ENCODE measurements around the gene MRPL50. TPM values are rescaled to one million over a fixed set of nuclear protein-coding genes. Genes with fewer than 3 reads are reported as not detected.

The MRPL50 gene
- total RNA-seq, 1 experiment from 2014 or later, result 15.4 TPM

DNA sequence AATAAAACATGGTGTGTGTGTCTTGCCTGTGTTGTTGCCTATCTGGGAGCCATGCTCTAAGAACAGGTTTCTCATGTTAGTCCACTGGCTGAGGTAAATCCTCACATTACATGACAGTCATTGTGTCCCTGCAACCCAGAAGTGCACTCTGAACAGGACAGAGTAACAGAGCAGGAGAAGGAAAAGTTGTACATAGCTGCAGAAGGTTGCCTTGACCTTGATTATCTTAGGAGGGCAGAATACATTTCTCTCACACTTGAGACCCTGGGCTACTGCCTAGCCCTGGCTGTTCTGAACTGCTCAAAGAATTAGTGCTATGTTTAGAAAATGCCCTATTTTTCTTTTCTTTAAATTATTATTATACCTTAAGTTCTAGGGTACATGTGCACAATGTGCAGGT, 17.2 kb upstream of the MRPL50 start:
- no peak overlapping the region for H3K27ac Mint-ChIP-seq (ENCODE audit: low read depth, unreplicated experiment)
- intact Hi-C loops (cut with micrococcal nuclease), result no loop called here
- POLR2A ChIA-PET, result no interaction called here
- CTCF ChIA-PET, result interaction anchor here (1.0 kb wide), 1 partner anchor 32 kb away, joined by 3 read pairs; no protein-coding TSS in a partner anchor
- peaks cover 6% of the 10 kb centered on the region for H3K4me1 Mint-ChIP-seq (ENCODE audit: insufficient read depth, unreplicated experiment)
- TF ChIP-seq, protein P1, sequence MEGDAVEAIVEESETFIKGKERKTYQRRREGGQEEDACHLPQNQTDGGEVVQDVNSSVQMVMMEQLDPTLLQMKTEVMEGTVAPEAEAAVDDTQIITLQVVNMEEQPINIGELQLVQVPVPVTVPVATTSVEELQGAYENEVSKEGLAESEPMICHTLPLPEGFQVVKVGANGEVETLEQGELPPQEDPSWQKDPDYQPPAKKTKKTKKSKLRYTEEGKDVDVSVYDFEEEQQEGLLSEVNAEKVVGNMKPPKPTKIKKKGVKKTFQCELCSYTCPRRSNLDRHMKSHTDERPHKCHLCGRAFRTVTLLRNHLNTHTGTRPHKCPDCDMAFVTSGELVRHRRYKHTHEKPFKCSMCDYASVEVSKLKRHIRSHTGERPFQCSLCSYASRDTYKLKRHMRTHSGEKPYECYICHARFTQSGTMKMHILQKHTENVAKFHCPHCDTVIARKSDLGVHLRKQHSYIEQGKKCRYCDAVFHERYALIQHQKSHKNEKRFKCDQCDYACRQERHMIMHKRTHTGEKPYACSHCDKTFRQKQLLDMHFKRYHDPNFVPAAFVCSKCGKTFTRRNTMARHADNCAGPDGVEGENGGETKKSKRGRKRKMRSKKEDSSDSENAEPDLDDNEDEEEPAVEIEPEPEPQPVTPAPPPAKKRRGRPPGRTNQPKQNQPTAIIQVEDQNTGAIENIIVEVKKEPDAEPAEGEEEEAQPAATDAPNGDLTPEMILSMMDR (IDR thresholded peaks at IDR 0.05; ENCODE audit: unreplicated experiment), result no peak
- H3K9me3 Mint-ChIP-seq (ENCODE audit: unreplicated experiment), result peaks cover 26% of the 10 kb centered on the region
- no peaks in the 10 kb centered on the region for H3K27me3 Mint-ChIP-seq (ENCODE audit: insufficient read depth, unreplicated experiment)
- DNase-seq (ENCODE audit: unreplicated experiment), result no peak
- H3K4me3 Mint-ChIP-seq (ENCODE audit: unreplicated experiment), result no peak overlapping the region
- no peaks in the 10 kb centered on the region for H3K36me3 Mint-ChIP-seq (ENCODE audit: insufficient read depth, unreplicated experiment)
- no TSS peak for BruUV-seq (replicated peaks)

DNA sequence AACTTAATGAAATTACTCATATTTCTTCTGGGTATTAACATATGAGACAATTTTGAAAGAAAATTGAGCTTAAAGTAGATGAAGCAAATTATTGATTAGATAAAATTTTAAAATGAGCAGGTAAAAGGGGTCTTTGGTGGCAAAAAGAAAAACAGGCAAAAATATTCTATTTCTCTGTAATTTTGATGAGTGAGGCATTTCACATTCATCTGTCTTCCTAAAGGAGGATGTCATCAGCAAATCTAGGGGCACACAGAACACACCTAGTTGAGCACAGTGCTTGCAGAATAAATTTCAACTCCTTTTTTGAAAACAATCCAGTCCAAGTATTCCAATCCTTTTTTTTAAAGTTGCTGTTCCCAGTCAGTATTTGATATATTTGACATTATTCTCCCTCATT, 16.4 kb upstream of the MRPL50 start:
- TF ChIP-seq, protein P1 (IDR thresholded peaks at IDR 0.05; ENCODE audit: unreplicated experiment), result no peak
- peaks cover 6% of the 10 kb centered on the region for H3K4me1 Mint-ChIP-seq (ENCODE audit: insufficient read depth, unreplicated experiment)
- no TSS peak for BruUV-seq (replicated peaks)
- no peak overlapping the region for H3K27ac Mint-ChIP-seq (ENCODE audit: low read depth, unreplicated experiment)
- intact Hi-C loops (cut with micrococcal nuclease), result no loop called here
- CTCF ChIA-PET, result interaction anchor here (1.0 kb wide), 1 partner anchor 33 kb away, joined by 3 read pairs; no protein-coding TSS in a partner anchor
- H3K36me3 Mint-ChIP-seq (ENCODE audit: insufficient read depth, unreplicated experiment), result no peaks in the 10 kb centered on the region
- no peaks in the 10 kb centered on the region for H3K27me3 Mint-ChIP-seq (ENCODE audit: insufficient read depth, unreplicated experiment)
- POLR2A ChIA-PET, result no interaction called here
- peaks cover 26% of the 10 kb centered on the region for H3K9me3 Mint-ChIP-seq (ENCODE audit: unreplicated experiment)
- no peak overlapping the region for H3K4me3 Mint-ChIP-seq (ENCODE audit: unreplicated experiment)
- no peak for DNase-seq (ENCODE audit: unreplicated experiment)

GRCh38 chr9:101409079-101409477, 10.7 kb upstream of the MRPL50 start:
- POLR2A ChIA-PET, result interaction anchor here (1.5 to 4.3 kb wide), 3 partner anchors 10 to 29 kb away, joined by 3 to 37 read pairs (median 4); partner anchors contain the start of genes MRPL50 and ZNF189
- Mint-ChIP-seq H3K27ac (ENCODE audit: low read depth, unreplicated experiment) (no peak overlapping the region), H3K9me3 (ENCODE audit: unreplicated experiment) (peaks cover 66% of the 10 kb centered on the region), H3K27me3 (ENCODE audit: insufficient read depth, unreplicated experiment) (no peaks in the 10 kb centered on the region), H3K36me3 (ENCODE audit: insufficient read depth, unreplicated experiment) (peaks cover 53% of the 10 kb centered on the region), H3K4me3 (ENCODE audit: unreplicated experiment) (no peak overlapping the region), H3K4me1 (ENCODE audit: insufficient read depth, unreplicated experiment) (no peaks in the 10 kb centered on the region)
- BruUV-seq (replicated peaks), result no TSS peak
- CTCF ChIA-PET, result interaction anchor here (1.0 to 1.4 kb wide), 3 partner anchors 10 to 21 kb away, joined by 3 to 4 read pairs (median 4); no protein-coding TSS in a partner anchor
- no peak for DNase-seq (ENCODE audit: unreplicated experiment)
- TF ChIP-seq, protein P1 (IDR thresholded peaks at IDR 0.05; ENCODE audit: unreplicated experiment), result no peak
- intact Hi-C loops (cut with micrococcal nuclease), result no loop called here

DNA sequence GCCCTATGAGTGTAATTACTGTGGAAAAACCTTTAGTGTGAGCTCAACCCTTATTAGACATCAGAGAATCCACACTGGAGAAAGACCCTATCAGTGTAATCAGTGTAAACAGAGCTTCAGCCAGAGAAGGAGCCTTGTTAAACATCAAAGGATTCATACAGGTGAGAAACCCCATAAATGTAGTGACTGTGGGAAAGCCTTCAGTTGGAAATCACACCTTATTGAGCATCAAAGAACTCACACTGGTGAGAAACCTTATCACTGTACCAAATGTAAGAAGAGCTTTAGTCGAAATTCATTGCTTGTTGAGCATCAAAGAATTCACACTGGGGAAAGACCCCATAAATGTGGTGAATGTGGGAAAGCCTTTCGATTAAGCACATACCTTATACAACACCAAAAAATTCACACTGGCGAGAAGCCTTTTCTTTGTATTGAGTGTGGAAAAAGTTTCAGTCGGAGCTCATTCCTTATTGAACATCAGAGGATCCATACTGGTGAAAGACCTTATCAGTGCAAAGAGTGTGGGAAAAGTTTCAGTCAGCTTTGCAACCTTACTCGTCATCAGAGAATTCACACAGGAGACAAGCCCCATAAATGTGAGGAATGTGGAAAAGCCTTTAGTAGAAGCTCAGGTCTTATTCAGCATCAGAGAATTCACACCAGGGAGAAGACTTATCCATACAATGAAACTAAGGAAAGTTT, 10.1 kb upstream of the MRPL50 start:
- no peaks in the 10 kb centered on the region for H3K4me1 Mint-ChIP-seq (ENCODE audit: insufficient read depth, unreplicated experiment)
- TF ChIP-seq, protein P1 (IDR thresholded peaks at IDR 0.05; ENCODE audit: unreplicated experiment), result no peak
- H3K36me3 Mint-ChIP-seq (ENCODE audit: insufficient read depth, unreplicated experiment), result peaks cover 58% of the 10 kb centered on the region
- H3K9me3 Mint-ChIP-seq (ENCODE audit: unreplicated experiment), result peaks cover 66% of the 10 kb centered on the region
- no peak overlapping the region for H3K27ac Mint-ChIP-seq (ENCODE audit: low read depth, unreplicated experiment)
- intact Hi-C loops (cut with micrococcal nuclease), result no loop called here
- H3K27me3 Mint-ChIP-seq (ENCODE audit: insufficient read depth, unreplicated experiment), result no peaks in the 10 kb centered on the region
- ChIA-PET POLR2A (interaction anchor here (0.7 to 4.3 kb wide), 3 partner anchors 10 to 690 kb away, joined by 3 to 37 read pairs (median 3); partner anchors contain the start of genes MRPL50 and ZNF189), CTCF (interaction anchor here (0.6 to 1.4 kb wide), 4 partner anchors 9 to 1075 kb away, joined by 3 to 4 read pairs (median 4); no protein-coding TSS in a partner anchor)
- no TSS peak for BruUV-seq (replicated peaks)
- no peak for DNase-seq (ENCODE audit: unreplicated experiment)
- no peak overlapping the region for H3K4me3 Mint-ChIP-seq (ENCODE audit: unreplicated experiment)

Measured in MCF 10A (cell line).